Esophagus muscularis mucosa (tissue), 4 donors: ENCODE data around the gene LATS1. TPM values are rescaled to one million over a fixed set of nuclear protein-coding genes. Genes with fewer than 3 reads are reported as not detected.

Source experiments
- DNase-seq: peaks from one replicate; pipeline ENCODE4 v3.0.0-alpha.2; 2017; ENCODE audit errors: extremely low spot score
- H3K27ac ChIP-seq, 4 donors: fragments of 200-600 bp; sonication (generic); replicated peaks in 1 of 4; 1 replicate in 3 of 4; 2 replicates in 1 of 4; pipeline ENCODE4 v1.5.1; 2016 to 2019; ENCODE audit warnings: mild to moderate bottlenecking in 1 of 4
- H3K27me3 ChIP-seq, 4 donors: fragments of 200-600 bp; sonication (generic); one replicate each; pipeline versions ENCODE4 v1.5.1 to v1.6.0; 2016 to 2019
- H3K36me3 ChIP-seq, 4 donors: fragments of 200-600 bp; sonication (generic); one replicate each; pipeline ENCODE4 v1.5.1; 2016 to 2019
- H3K4me1 ChIP-seq, 4 donors: fragments of 200-600 bp; sonication (generic); one replicate each; pipeline ENCODE4 v1.5.1; 2016 to 2019
- H3K4me3 ChIP-seq, 4 donors: fragments of 200-600 bp; sonication (generic); 1 replicate in 2 of 4; 2 replicates in 2 of 4; pipeline ENCODE4 v1.5.1; 2016 to 2019; ENCODE audit warnings: mild to moderate bottlenecking in 4 of 4, moderate library complexity in 1 of 4
- H3K9me3 ChIP-seq, 4 donors: fragments of 200-600 bp; sonication (generic); 1 replicate in 3 of 4; 2 replicates in 1 of 4; pipeline ENCODE4 v1.5.1; 2016 to 2019
- EP300 ChIP-seq: sonication (generic); formaldehyde crosslinking; IDR thresholded peaks from one replicate; pipeline ENCODE4 v1.6.1; 2017; ENCODE audit warnings: antibody characterized with exemption
- POLR2A ChIP-seq: fragments of 450-650 bp; IDR thresholded peaks from one replicate; pipeline ENCODE4 v1.6.1; 2017; ENCODE audit warnings: antibody characterized with exemption, moderate library complexity, mild to moderate bottlenecking, low read depth
- POLR2AphosphoS5 ChIP-seq, 2 donors: sonication (generic); formaldehyde crosslinking; IDR thresholded peaks; one replicate each; pipeline ENCODE4 v1.6.1; 2017; ENCODE audit warnings: antibody characterized with exemption in 2 of 2
- WGBS: methylation state at CpG from one replicate; pipeline ENCODE4 v1.1.5; 2018; 5-methylcytosine and 5-hydroxymethylcytosine counted together
- intact Hi-C: fragments of 100-400 bp; cut with DNase I; formaldehyde crosslinking; loops from one replicate; pipeline ENCODE4 v1.15.1; 2023
- total RNA-seq, 4 donors: library from RNA; depleted of rRNA; stranded (reverse); fragments of >200 nt; gene quantifications; one replicate each; pipeline versions ENCODE4 v1.1.0 to v1.2.1, GENCODE V29; 2016
- TF ChIP-seq, protein P1 (sequence below), 3 experiments: fragments of 200-600 bp in 2 of 3; fragments of 450-650 bp in 1 of 3; sonication (generic) in 2 of 3; IDR thresholded peaks; one replicate each; pipeline ENCODE4 v1.5.1; 2017 to 2019; ENCODE audit warnings: antibody characterized with exemption in 3 of 3, mild to moderate bottlenecking in 2 of 3, moderate library complexity in 1 of 3

Gene LATS1
- total RNA-seq, 4 donors from 2014 or later = 27.0 to 33.6 (median 30.1) TPM

- H3K9me3 ChIP-seq = no peaks in the 10 kb centered on the region
- TF ChIP-seq, protein P1, sequence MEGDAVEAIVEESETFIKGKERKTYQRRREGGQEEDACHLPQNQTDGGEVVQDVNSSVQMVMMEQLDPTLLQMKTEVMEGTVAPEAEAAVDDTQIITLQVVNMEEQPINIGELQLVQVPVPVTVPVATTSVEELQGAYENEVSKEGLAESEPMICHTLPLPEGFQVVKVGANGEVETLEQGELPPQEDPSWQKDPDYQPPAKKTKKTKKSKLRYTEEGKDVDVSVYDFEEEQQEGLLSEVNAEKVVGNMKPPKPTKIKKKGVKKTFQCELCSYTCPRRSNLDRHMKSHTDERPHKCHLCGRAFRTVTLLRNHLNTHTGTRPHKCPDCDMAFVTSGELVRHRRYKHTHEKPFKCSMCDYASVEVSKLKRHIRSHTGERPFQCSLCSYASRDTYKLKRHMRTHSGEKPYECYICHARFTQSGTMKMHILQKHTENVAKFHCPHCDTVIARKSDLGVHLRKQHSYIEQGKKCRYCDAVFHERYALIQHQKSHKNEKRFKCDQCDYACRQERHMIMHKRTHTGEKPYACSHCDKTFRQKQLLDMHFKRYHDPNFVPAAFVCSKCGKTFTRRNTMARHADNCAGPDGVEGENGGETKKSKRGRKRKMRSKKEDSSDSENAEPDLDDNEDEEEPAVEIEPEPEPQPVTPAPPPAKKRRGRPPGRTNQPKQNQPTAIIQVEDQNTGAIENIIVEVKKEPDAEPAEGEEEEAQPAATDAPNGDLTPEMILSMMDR (IDR thresholded peaks at IDR 0.05) = no peak
- no peak for TF ChIP-seq POLR2A
- TF ChIP-seq EP300 = no peak
- intact Hi-C loops = no loop called here
- DNase-seq = no peak
- WGBS = 46% methylated on average over 7 of the region's 7 CpGs
- peaks cover 0 to 4% (median 0%) of the 10 kb centered on the region in 4 donors for H3K36me3 ChIP-seq
- no peaks in the 10 kb centered on the region for H3K27me3 ChIP-seq
- H3K4me1 ChIP-seq = peaks cover 0 to 62% (median 45%) of the 10 kb centered on the region in 4 donors
- H3K27ac ChIP-seq = no peak overlapping the region
- H3K4me3 ChIP-seq = no peak overlapping the region
Measured at GRCh38 chr6:149701714-149702113, 16.2 kb downstream of the LATS1 start.

GRCh38 chr6:149699150-149699549 is 18.8 kb downstream of the LATS1 start:
- Histone ChIP-seq H3K9me3 (no peaks in the 10 kb centered on the region), H3K4me1 (peaks cover 0 to 40% (median 29%) of the 10 kb centered on the region in 4 donors), H3K4me3 (no peak overlapping the region), H3K36me3 (peaks cover 0 to 17% (median 8%) of the 10 kb centered on the region in 4 donors), H3K27ac (no peak overlapping the region), H3K27me3 (no peaks in the 10 kb centered on the region)
- TF ChIP-seq POLR2A (no peak), EP300 (no peak), POLR2AphosphoS5 (IDR thresholded peaks at IDR 0.05) (no peak)
- TF ChIP-seq, protein P1 (IDR thresholded peaks at IDR 0.05) = no peak
- DNase-seq = no peak
- 91% methylated on average over 2 of the region's 2 CpGs for WGBS
- intact Hi-C loops = no loop called here

GRCh38 chr6:149698175-149698574 is 19.7 kb downstream of the LATS1 start:
- Histone ChIP-seq H3K9me3 (no peaks in the 10 kb centered on the region), H3K4me3 (no peak overlapping the region), H3K36me3 (peaks cover 5 to 27% (median 16%) of the 10 kb centered on the region in 4 donors), H3K27me3 (no peaks in the 10 kb centered on the region), H3K4me1 (peaks cover 0 to 35% (median 25%) of the 10 kb centered on the region in 4 donors), H3K27ac (no peak overlapping the region)
- no peak for DNase-seq
- 99% methylated on average over 2 of the region's 2 CpGs for WGBS
- no peak for TF ChIP-seq EP300
- TF ChIP-seq POLR2A = no peak
- TF ChIP-seq, protein P1 (IDR thresholded peaks at IDR 0.05) = no peak
- no peak for TF ChIP-seq POLR2AphosphoS5 (IDR thresholded peaks at IDR 0.05)
- intact Hi-C loops = no loop called here

DNA sequence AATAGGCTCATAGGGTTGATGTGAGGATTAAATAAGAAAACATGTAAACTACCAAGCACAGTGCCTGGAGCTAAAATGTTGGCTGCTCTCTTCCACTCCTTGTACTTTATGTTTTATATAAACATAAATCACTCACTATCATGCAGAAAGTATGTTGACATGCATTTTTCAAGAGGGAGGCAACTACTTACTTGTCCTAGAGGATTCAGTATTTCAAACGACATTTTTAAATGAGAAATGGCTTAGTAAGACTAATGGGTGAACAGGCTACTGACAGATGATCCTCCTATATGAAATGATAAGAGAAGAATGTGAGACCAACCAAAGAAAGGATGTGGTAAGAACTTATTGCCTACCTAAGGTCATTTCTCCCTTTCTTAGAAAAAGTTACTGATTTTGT is 21.0 kb downstream of the LATS1 start:
- no peak overlapping the region for H3K27ac ChIP-seq
- intact Hi-C loops = no loop called here
- H3K36me3 ChIP-seq = peaks cover 5 to 36% (median 24%) of the 10 kb centered on the region in 4 donors
- no peak for TF ChIP-seq EP300
- no peak for TF ChIP-seq POLR2AphosphoS5 (IDR thresholded peaks at IDR 0.05)
- TF ChIP-seq, protein P1 (IDR thresholded peaks at IDR 0.05) = no peak
- no peak for TF ChIP-seq POLR2A
- no peak for DNase-seq
- no peaks in the 10 kb centered on the region for H3K9me3 ChIP-seq
- peaks cover 0 to 28% (median 21%) of the 10 kb centered on the region in 4 donors for H3K4me1 ChIP-seq
- H3K27me3 ChIP-seq = no peaks in the 10 kb centered on the region
- 30% methylated on average over 1 of the region's 1 CpG for WGBS
- no peak overlapping the region for H3K4me3 ChIP-seq

DNA sequence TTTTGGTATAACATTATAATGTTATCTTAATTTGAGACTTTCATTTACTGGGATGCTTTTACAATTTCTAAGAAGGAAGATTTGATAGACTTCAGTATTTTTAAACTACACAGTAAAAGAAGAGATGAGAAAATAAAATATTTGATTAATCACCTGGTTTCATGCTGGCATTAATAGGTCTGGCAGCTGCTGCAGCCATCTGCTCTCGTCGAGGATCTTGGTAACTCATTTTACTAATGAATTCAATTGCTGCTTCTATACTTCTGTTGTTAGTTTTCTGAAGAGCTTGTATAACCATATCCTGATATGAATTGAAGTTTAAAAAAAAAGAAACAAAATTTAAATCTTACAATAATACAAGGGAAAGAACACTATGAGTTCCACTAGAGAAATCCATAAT is 23.0 kb downstream of the LATS1 start:
- DNase-seq = no peak
- Histone ChIP-seq H3K27me3 (no peaks in the 10 kb centered on the region), H3K4me3 (no peak overlapping the region), H3K27ac (no peak overlapping the region), H3K9me3 (no peaks in the 10 kb centered on the region), H3K4me1 (peaks cover 0 to 12% (median 7%) of the 10 kb centered on the region in 4 donors), H3K36me3 (peaks cover 5 to 48% (median 30%) of the 10 kb centered on the region in 4 donors)
- intact Hi-C loops = no loop called here
- TF ChIP-seq, protein P1 (IDR thresholded peaks at IDR 0.05) = no peak
- TF ChIP-seq EP300 = no peak
- no peak for TF ChIP-seq POLR2A
- TF ChIP-seq POLR2AphosphoS5 (IDR thresholded peaks at IDR 0.05) = no peak
- 78% methylated on average over 2 of the region's 2 CpGs for WGBS
